ENCODE measurements around the gene SMC6.

SMC6 gene

GRCh38 chr2:17763641-17764333, 10.2 kb upstream of the SMC6 start:
- DNase-seq (ENCODE audit: low read depth in 4 of 4, low spot score in 1 of 4) = no peak

- no peak for DNase-seq (ENCODE audit: low read depth in 4 of 4, low spot score in 1 of 4)
These were observed 8.8 kb upstream of the SMC6 start for GRCh38 chr2:17762451-17762850.

- DNase-seq (ENCODE audit: low read depth in 4 of 4, low spot score in 1 of 4) = no peak
These were observed 6.2 kb upstream of the SMC6 start for GRCh38 chr2:17759805-17760204.

- no peak for DNase-seq (ENCODE audit: low read depth in 4 of 4, low spot score in 1 of 4)
These were observed 4.5 kb upstream of the SMC6 start for GRCh38 chr2:17758118-17758517.

- DNase-seq (ENCODE audit: low read depth in 4 of 4, low spot score in 1 of 4) = no peak
These were observed 3.7 kb upstream of the SMC6 start for GRCh38 chr2:17757321-17757720.

GRCh38 chr2:17756668-17757067, 3.1 kb upstream of the SMC6 start:
- DNase-seq (ENCODE audit: low read depth in 4 of 4, low spot score in 1 of 4) = no peak

- no peak for DNase-seq (ENCODE audit: low read depth in 4 of 4, low spot score in 1 of 4)
These were observed 1.3 kb upstream of the SMC6 start for GRCh38 chr2:17754773-17755425.

GRCh38 chr2:17752892-17753802, 463 bp downstream of the SMC6 start:
- DNase-seq (ENCODE audit: low read depth in 4 of 4, low spot score in 1 of 4) = peak in 2 of 4 experiments; percentile 4 to 17

GRCh38 chr2:17752246-17752645, 1.4 kb downstream of the SMC6 start:
- DNase-seq (ENCODE audit: low read depth in 4 of 4, low spot score in 1 of 4) = no peak

GRCh38 chr2:17749753-17750438, 3.7 kb downstream of the SMC6 start:
- DNase-seq (ENCODE audit: low read depth in 4 of 4, low spot score in 1 of 4) = no peak

- DNase-seq (ENCODE audit: low read depth in 4 of 4, low spot score in 1 of 4) = no peak
These were observed 4.9 kb downstream of the SMC6 start for GRCh38 chr2:17748745-17749144.

GRCh38 chr2:17747684-17748452, 5.7 kb downstream of the SMC6 start:
- no peak for DNase-seq (ENCODE audit: low read depth in 4 of 4, low spot score in 1 of 4)

- DNase-seq (ENCODE audit: low read depth in 4 of 4, low spot score in 1 of 4) = no peak
These were observed 13.4 kb downstream of the SMC6 start for GRCh38 chr2:17740203-17740602.

- no peak for DNase-seq (ENCODE audit: low read depth in 4 of 4, low spot score in 1 of 4)
These were observed 16.6 kb downstream of the SMC6 start for GRCh38 chr2:17736989-17737388.

GRCh38 chr2:17735864-17736263, 17.7 kb downstream of the SMC6 start:
- no peak for DNase-seq (ENCODE audit: low read depth in 4 of 4, low spot score in 1 of 4)

- no peak for DNase-seq (ENCODE audit: low read depth in 4 of 4, low spot score in 1 of 4)
These were observed 20.0 kb downstream of the SMC6 start for GRCh38 chr2:17733599-17733998.

GRCh38 chr2:17729880-17730279, 23.7 kb downstream of the SMC6 start:
- DNase-seq (ENCODE audit: low read depth in 4 of 4, low spot score in 1 of 4) = no peak

GRCh38 chr2:17728210-17728609, 25.4 kb downstream of the SMC6 start:
- no peak for DNase-seq (ENCODE audit: low read depth in 4 of 4, low spot score in 1 of 4)

GRCh38 chr2:17719562-17720371, 33.8 kb downstream of the SMC6 start:
- DNase-seq (ENCODE audit: low read depth in 4 of 4, low spot score in 1 of 4) = no peak

GRCh38 chr2:17718689-17719088, 34.9 kb downstream of the SMC6 start:
- DNase-seq (ENCODE audit: low read depth in 4 of 4, low spot score in 1 of 4) = no peak

Data from stimulated activated CD4-positive, alpha-beta T cell treated with anti-CD3 and anti-CD28 coated beads, Interleukin-1b, Interleukin-23, amount 100 ng/mL, for 24 hours (primary cell).